HG03066 (cell line): Measurements from ENCODE around the gene KANSL1L.

Experiments used
- ATAC-seq: cut with Tn5 transposase; IDR thresholded peaks from one replicate; pipeline ENCODE4 v1.9.1; 2021; ENCODE audit warnings: low read depth; ENCODE audit not compliant: unreplicated experiment

KANSL1L gene

DNA sequence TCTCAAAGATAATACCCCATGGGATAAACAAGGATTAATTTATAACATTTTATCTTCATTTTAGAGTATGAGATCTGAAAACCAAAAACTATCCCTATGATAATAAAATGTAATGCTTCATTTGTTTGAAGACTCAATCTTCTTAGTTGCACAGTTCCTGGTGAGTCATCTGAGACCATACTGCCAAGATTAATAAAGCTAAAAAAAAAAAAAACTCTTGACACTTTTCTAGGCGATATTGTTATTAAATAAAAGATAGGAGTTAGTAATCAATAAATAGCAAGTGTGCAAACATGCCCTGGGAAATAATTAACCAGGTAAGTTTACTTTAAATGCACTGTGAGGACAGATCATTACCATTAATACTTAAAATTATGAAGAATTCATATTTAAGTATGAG, 84.9 kb downstream of the KANSL1L start:
- no peak for ATAC-seq

DNA sequence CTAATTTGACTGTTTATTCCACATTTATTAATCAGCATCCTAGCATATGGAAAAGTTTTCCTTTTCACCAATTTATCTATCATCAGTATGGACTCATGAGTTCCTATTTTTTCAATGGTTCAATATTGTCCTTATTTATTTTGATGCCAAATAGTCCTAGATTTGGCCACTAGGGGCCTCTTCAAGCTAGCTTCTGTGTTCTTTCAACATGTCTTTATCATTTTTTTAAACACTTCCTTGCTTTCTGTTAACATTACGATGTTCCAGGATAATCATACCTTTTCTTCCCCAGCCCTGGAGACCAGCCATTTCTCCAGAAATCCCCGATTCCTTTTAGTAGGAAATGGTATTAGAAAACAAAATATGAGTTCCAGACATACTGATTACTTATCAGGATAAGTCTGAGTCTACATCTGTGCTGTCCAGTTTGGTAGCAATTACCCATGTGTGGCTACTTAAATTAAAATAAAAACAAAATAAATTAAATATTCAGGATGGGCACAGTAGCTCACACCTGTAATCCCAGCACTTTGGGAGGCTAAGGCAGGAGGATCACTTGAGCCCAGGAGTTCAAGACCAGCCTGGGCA, 98.2 kb downstream of the KANSL1L start:
- peak; percentile 71 for ATAC-seq

DNA sequence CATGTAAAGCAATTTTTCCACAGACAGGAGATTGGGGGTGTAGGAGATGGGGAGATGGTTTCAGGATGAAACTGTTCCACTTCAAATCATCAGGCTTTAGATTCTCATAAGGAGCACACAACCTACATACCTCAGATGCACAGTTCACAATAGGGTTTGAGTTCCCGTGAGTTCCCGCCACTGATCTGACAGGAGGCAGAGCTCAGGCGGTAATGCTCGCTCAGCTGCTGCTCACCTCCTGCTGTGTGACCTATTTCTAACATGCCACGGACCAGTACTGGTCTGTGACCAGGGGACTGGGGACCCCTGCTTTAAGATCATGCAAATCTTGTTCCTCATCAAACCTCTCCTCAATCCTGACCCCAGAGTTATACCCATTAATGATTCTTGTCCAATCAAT, 98.7 kb downstream of the KANSL1L start:
- ATAC-seq: no peak

DNA sequence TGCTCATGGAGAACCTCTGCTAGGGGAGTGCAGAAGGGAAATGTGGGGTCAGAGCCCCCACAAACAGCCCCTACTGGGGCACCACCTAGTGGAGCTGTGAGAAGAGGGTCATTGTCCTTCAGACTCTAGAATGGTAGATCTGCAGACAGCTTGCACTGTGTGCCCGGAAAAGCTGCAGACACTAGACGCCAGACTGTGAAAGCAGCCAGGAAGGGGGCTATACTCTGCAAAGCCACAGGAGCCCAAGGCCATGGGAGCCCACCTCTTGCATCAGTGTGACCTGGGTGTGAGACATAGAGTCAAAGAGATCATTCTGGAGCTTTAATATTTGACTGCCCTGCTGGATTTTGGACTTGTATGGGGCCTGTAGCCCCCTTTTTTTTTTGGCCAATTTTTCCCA, 107.9 kb downstream of the KANSL1L start:
- no peak for ATAC-seq

DNA sequence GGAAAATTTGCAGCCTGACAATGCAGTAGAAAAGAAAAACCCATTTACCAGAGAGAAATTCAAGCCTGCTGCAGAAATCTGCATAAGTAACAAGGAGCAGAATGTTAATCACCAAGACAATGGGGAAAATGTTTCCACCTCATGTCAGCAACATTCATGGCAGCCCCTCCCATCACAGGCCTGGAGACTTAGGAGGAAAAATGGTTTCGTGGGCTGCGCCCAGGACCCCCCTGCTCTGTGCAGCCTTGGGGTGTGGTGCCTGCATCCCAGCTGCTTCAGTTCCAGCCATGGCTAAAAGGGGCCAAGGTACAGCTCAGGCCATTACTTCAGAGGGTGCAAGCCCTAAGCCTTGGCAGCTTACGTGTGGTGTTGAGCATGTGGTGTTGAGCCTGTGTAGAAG, 115.4 kb downstream of the KANSL1L start:
- no peak for ATAC-seq

DNA sequence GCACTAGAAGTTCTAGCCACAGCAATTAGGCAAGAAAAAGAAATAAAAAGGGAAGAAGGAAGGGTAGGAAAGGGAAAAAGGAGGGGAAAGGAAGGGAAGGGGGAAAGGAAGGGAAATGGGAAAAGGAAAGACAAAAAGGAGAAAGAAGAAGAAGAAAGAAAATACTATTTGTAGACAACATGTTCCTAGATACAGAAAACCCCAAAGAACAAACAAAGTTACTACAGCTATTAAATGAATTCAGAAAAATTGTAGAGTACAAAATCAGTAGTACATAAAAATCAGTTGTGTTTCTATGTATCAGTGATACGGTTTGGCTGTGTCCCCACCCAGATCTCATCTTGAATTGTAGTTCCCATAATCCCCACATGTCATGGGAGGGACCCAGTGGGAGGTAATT, 116.5 kb downstream of the KANSL1L start:
- no peak for ATAC-seq

DNA sequence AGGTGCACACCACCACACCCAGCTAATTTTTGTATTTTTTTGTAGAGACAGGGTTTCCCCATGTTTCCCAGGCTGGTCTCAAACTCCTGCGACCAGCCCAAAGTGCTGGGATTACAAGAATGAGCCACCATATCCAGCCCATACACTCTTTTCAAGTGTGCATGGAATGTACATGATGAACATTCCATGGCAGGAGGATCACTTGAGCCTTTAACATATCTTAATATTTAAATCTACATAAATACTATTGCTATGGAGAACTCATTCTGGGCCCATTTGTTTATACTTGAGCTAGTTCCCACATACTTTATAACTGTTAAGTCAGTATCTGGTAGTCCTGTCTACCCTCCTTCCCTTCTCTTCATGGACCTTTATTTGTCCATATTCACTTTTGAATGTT, 120.3 kb downstream of the KANSL1L start:
- no peak for ATAC-seq

DNA sequence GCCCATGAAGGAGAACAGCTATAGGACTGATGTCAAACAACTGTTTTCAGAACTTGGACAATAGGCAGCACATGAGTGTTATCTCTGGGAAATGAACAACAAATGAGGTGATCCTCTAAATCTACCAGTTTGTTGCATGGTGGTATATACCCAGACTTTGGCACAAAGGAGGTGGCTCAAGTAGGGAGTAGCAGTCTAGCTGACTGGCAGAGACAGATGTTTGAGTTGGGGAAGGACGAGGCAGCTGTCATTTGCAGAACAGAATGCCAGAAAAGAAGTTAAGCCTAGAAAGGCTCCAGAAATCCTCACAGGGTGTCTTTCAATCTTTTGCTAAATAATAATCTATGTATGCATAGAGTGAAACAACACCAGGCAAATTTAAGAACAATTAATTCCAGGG, 121.4 kb downstream of the KANSL1L start:
- ATAC-seq: no peak

DNA sequence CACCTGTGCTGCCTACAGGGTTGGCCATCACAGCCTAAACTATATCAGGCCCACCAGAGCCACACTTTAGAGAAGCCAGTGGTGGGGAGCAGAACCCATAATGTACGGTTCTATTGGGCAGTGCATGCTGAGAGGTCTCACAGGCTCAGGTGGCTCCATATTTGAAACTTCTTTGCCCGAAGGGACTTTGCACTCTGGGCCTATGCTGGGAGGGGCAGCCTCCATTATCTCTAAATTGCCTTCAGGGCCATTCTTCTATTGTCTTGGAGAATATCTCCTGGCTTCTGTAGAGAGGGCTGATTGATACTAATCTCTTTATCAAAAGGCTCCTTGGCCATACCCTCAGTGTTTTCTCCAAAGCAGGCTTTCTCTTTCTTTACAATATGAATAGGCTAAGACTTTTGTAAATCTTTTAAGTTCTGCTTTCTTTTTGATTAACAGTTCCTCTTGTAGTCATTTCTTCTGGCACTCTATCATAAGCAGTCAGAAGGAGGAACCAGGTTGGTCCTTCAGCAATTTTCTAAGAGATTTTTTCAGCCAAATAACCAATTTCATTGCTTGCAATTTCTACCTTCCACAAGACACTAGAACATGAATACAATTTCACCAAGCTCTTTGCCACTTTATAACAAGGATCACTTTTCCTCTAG, 124.2 kb downstream of the KANSL1L start:
- ATAC-seq: no peak

DNA sequence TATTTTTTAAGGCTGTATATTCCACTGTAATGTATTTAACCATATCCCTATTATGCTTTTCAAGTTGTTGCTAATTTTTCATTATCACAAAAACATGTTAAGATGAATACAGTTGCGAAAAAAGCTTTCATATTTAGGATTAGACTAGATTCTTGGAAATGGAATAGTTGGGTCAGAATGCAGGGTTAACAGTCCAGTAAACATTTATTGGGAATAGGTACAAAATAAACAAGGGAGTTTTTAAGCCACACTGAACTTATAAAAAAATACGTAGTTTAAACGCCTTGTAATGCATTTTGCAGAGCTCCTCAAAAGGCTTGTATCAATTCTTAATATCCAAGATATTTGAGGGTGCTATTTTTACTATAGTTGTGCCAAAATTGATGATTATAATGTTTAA, 133.1 kb downstream of the KANSL1L start:
- ATAC-seq: no peak

DNA sequence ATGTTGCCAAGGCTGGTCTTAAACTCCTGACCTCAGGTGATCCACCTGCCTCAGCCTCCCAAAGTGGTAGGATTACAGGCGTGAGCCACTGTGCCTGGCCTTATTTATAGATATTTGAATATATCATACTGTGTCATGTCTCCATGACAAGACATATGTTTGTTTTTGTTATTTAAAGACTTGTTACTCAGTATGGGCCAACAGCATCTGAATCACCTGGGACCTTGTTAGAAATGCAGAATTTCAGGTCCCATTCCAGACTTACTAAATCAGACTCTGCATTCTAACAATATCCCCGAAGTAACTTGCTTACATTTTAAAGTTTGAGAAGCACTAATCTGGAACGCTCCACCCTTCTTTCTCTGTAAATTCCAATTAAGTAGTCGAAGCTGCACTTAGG, 135.5 kb downstream of the KANSL1L start:
- ATAC-seq: no peak

DNA sequence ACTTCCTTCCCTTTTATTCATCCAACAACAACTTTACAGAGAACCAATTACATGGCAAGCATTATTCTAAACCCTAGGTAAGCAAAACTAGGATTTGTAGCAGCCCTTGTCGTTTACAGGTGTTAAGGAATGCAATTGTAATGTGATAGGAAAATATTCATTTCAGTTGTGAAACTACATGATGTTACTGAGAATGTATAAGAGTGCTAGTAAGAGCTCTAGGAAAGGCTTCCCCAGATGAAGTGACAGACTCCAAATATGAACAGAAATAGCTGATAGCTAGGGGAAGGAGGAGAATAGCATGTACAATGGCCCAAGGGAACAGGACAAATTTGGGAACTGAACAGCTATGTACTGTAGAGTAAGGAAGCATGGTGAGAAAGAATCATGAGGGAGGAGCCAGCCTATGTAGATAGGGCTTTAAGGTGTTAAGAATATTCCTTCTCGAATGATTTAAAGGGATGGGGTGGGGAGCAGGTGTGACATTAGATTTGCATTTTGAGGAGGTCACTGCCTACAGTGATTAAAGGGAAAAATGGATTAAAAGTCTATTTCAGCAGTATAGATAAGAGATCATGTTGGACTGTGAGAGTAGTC, 137.0 kb downstream of the KANSL1L start:
- no peak for ATAC-seq

DNA sequence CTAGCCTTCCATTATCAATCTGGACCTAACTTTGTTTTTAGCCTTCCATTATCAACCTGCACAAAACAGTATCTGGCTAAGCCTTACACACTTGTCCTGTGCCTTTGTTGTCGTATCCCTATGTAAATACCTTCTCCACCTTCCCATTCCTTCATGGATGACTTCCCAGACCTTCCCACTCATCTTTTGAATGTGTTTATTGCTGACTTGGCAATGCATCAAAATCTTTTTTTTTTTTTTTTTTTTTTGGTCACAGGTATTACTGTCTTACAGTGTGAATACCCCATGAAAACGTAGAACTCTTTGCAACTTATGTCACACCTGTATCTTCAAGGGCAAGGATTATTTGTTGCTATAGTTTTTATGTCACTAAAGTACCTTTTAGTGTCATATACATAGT, 143.0 kb downstream of the KANSL1L start:
- ATAC-seq: no peak

DNA sequence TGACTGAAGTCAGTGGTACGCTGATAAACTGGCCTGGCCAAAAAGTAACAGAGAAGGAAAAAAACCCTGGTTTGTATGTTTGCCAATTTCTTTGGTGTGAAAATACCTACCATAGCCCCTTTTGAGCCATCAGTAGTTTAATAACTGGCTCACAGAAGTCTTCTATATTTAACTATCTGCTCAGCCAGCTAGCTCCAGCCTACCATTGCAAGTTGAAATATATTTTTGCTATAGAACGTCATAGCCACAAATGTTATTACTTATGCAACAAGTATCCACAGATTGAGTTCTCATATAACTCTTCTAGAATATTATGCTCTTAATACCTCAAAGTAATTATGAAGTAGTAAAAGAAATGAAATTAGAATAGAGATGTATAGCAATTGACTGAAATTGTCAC, 143.6 kb downstream of the KANSL1L start:
- ATAC-seq: no peak

DNA sequence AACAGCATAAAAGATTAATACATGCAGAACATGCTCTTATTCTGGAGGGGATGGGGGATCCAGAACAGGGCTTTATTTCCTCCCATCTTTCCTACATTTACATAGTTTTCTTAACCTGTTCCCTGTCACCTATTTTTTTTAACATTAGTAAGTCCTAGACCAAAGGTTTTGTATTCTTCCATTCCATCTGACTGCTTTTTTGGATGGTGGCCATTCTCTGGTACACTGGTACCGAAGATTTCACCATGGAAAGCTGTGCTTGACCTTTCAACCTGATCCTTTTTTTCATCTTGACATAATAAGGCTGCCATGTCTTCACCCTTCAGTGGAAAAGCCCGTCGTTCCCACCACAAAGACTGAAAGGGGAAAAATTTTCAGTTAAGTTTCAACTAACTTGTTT, 148.4 kb downstream of the KANSL1L start:
- ATAC-seq: no peak

DNA sequence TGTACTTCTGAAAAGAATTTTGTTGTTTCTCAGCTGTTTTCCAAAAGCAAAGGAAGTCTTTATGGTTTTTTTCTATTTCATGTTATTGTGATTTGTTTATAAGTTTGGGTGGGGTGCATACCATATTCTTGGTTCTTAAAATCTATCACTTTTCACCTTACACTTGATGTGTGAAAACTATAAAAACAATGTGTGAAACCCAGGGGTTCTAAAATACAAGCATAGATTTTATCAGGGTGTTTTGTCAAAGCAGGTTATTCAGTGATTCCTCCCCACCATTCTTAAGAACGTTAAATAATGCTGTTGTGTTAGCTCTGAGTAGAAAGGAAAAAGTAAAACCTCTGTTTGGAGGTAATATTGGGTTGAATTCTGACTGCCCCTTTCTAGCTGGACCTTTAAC, 151.1 kb downstream of the KANSL1L start:
- no peak for ATAC-seq

DNA sequence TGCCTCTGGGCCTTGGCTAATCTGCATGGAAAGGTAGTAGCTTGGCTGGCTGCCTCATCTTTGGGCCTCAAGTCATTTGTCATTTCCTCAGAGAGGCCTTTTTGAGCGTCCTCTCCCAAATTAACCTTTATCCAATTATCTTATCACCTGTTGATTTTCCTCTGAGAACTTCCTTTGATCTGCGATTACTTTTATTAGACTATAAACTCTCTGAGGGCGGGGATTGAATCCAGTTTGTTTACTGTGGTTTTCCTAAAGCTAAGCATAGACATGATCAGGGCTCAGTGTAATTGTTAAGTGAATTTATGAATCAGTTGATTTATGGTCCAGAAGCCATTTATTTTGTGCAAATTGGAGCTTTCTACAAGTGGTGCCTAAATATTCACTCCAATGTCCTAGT, 161.3 kb downstream of the KANSL1L start:
- ATAC-seq: no peak

DNA sequence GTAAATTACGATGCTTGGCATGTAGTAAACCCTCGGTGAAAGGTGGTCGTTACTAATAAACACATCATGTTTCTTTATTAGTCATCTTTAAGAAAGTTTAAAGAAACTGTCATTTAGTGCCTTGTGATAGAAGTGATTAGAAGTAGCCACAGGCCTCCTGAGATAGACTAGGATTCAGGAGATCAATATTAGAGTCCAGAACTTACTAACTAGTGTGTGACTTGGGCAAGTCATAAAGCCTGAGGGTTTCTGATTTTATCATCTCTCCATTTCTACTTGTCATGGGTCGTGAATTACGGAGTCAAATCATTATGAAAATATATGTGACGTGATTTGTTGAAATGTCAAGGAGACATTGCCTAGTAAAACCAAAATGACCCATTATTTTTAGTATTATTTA, 162.1 kb downstream of the KANSL1L start:
- ATAC-seq: no peak

DNA sequence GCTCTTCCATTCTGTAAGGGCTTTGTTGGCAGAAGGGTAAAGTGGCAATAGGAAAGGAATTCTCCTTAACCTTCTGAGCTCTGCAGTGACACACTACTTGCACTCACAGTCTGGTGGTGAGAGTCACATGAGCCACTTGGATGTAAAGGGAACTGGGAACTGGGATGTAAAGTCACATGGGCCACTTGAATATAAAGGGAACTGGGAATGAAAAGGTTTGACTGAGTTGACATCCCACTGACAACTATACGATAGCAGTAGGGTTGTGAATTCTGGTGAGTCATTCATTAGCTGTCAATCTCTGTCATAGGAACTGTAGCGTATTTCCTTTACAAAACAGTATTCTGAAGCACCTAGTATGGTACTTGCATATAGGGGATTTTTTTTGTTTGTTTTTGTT, 163.3 kb downstream of the KANSL1L start:
- ATAC-seq: no peak

DNA sequence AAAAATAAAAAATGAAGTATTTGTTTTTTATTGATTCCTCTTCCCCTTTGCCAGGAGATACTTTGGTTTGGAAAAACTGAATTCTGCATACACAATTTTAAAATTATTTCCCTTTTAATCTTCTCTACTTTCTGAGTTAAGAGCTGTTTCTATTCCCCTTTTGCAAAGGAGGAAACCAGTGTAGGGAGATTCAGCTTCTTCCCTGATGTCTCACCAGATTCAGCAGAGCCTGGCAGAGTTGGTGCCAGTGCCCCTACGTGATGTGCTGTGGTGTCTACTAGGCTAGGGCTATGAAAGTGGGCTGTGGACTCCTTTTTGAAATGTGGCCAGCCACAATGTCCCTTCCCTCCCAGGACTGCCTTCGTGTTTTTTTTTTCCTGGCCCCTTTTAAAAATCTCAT, 166.3 kb downstream of the KANSL1L start:
- no peak for ATAC-seq

DNA sequence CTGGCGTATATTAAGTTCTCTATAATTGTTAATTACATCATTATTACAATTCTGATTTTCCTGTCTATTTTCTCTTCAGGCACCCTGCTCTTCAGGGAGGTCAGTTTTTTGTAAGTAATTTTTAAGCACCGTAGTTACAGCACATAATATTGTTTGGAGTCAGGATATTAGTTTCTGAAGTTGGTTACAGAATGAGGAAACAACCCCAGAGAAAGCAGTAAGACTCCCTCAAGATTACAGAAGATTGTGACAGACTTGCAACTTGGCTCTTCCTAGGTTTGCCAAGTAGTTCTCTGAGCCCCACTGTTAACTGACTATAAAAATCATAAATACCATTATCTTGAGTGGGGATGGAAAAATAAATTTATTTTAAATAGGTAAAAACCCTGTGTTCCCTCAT, 167.8 kb downstream of the KANSL1L start:
- no peak for ATAC-seq
